K562 (cell line): ENCODE results near the gene TBL1XR1. TPM values are rescaled to one million over a fixed set of nuclear protein-coding genes. Genes with fewer than 3 reads are reported as not detected.

Experiments used
- ATAC-seq: fragments of 200-7000 bp; cut with Tn5 transposase; 3 replicates; pipeline ENCODE4 v1.9.1; 2020; ENCODE audit warnings: moderate library complexity
- BruUV-seq: library from RNA; stranded (reverse); fragments of 400-500 nt; replicated peaks from 2 replicates; lab custom pipeline; 2021; lab: Mats Ljungman, UMichigan
- CTCF ChIA-PET: fragments of 300-600 bp; formaldehyde crosslinking; extraction: SDS; loops from one replicate; lab custom pipeline; 2021; ENCODE audit warnings: low intra/inter-chr PET ratio; lab: Yijun Ruan, JAX
- POLR2A ChIA-PET: fragments of 300-600, 350-650 bp; sonication (Branson Sonifier 250); formaldehyde crosslinking; extraction: SDS; loops from one replicate; lab custom pipeline; 2021; ENCODE audit warnings: antibody characterized with exemption, inconsistent platforms; lab: Yijun Ruan, JAX
- DNase-seq, 4 experiments: peaks; one replicate each; pipeline versions ENCODE4 v3.0.0 to v3.0.0-alpha.2; 2011 to 2018; ENCODE audit warnings: low spot score in 3 of 4, mixed read lengths in 3 of 4; ENCODE audit errors: extremely low read depth in 1 of 4
- FAIRE-seq: peaks from 2 replicates; lab custom pipeline; 2011; peaks lifted over from hg19 to GRCh38; lab: Jason Lieb, UNC
- H2AFZ ChIP-seq: 2 replicates; pipeline ENCODE4 v1.6.0; 2011; ENCODE audit warnings: low read depth, low read length, control low read depth, inconsistent platforms
- H3K27ac ChIP-seq: fragments of 200-600 bp; 3 replicates; pipeline ENCODE4 v1.8.0; 2011; ENCODE audit warnings: low read depth, mild to moderate bottlenecking, control low read depth, inconsistent platforms, low read length, moderate library complexity, mixed read lengths; ENCODE audit errors: extremely low read depth
- H3K27me3 ChIP-seq, 2 experiments: fragments of 300-600 bp in 1 of 2; 2 replicates in 1 of 2; 3 replicates in 1 of 2; pipeline versions ENCODE4 v1.6.0 to v1.8.0; 2011; ENCODE audit warnings: inconsistent platforms in 2 of 2, low read length in 2 of 2, mild to moderate bottlenecking in 1 of 2, mixed read lengths in 1 of 2, moderate library complexity in 1 of 2; ENCODE audit not compliant: control insufficient read depth in 2 of 2, insufficient read depth in 2 of 2
- H3K36me3 ChIP-seq: fragments of 300-600 bp; 3 replicates; pipeline ENCODE4 v1.8.0; 2011; ENCODE audit warnings: mild to moderate bottlenecking, low read length, inconsistent platforms; ENCODE audit not compliant: control insufficient read depth, insufficient read depth
- H3K4me1 ChIP-seq, 2 experiments: fragments of 200-600 bp in 1 of 2; replicated peaks in 1 of 2; 2 replicates in 1 of 2; 3 replicates in 1 of 2; pipeline versions ENCODE4 v1.5.1 to v1.8.0; 2011; ENCODE audit warnings: inconsistent platforms in 2 of 2, low read length in 2 of 2, mild to moderate bottlenecking in 1 of 2, mixed read lengths in 1 of 2, moderate library complexity in 1 of 2; ENCODE audit not compliant: control insufficient read depth in 2 of 2, insufficient read depth in 2 of 2
- H3K4me2 ChIP-seq: 2 replicates; pipeline ENCODE4 v1.6.1; 2011; ENCODE audit warnings: low read length, control low read depth, inconsistent platforms, mixed read lengths; ENCODE audit not compliant: insufficient read depth
- H3K4me3 ChIP-seq: fragments of 200-600 bp; sonication (generic), shearing (Covaris generic); 2 replicates; pipeline ENCODE4 v1.5.1; 2016; ENCODE audit warnings: control low read depth, inconsistent platforms
- H3K79me2 ChIP-seq: fragments of 200-600 bp; 3 replicates; pipeline ENCODE4 v1.8.0; 2011; ENCODE audit warnings: low read length, inconsistent platforms; ENCODE audit not compliant: control insufficient read depth, insufficient read depth
- H3K9ac ChIP-seq, 2 experiments: 2 replicates each; pipeline versions ENCODE4 v1.6.0 to v1.6.1; 2011; ENCODE audit warnings: low read depth in 2 of 2, low read length in 2 of 2, control low read depth in 1 of 2, inconsistent platforms in 1 of 2, mild to moderate bottlenecking in 1 of 2, mixed read lengths in 1 of 2; ENCODE audit not compliant: insufficient read depth in 1 of 2
- H3K9me1 ChIP-seq: one replicate; pipeline ENCODE4 v1.6.0; 2011; ENCODE audit warnings: inconsistent platforms, mild to moderate bottlenecking, low read length, moderate library complexity; ENCODE audit not compliant: control insufficient read depth, insufficient read depth
- H3K9me3 ChIP-seq: replicated peaks from 2 replicates; pipeline ENCODE4 v1.5.1; 2011; ENCODE audit warnings: low read depth, low read length, inconsistent platforms; ENCODE audit not compliant: control insufficient read depth, insufficient read depth
- H4K20me1 ChIP-seq: replicated peaks from 2 replicates; pipeline ENCODE4 v1.6.1; 2011; ENCODE audit warnings: low read length, inconsistent platforms, mixed read lengths; ENCODE audit not compliant: control insufficient read depth, insufficient read depth
- ARID1B ChIP-seq: fragments of 450-650 bp; IDR thresholded peaks from 2 replicates; pipeline ENCODE4 v1.6.1; 2016; ENCODE audit warnings: antibody characterized with exemption, mild to moderate bottlenecking, inconsistent platforms
- ETV1 ChIP-seq: fragments of 450-650 bp; conservative IDR thresholded peaks from 2 replicates; pipeline ENCODE4 v1.6.1; 2016; ENCODE audit warnings: missing genetic modification characterization, control low read depth, low read depth, missing compliant biosample characterization
- GTF2E2 ChIP-seq: fragments of 200-800 bp; sonication (Bioruptor generic); IDR thresholded peaks from 2 replicates; pipeline ENCODE4 v1.6.1; 2016; ENCODE audit warnings: missing genetic modification characterization, missing compliant biosample characterization
- HIVEP1 ChIP-seq: fragments of 250-450 bp; sonication (Bioruptor Pico); IDR thresholded peaks from 2 replicates; pipeline ENCODE4 v1.4.0; 2020; ENCODE audit warnings: mild to moderate bottlenecking
- NBN ChIP-seq: fragments of 450-650 bp; IDR thresholded peaks from 2 replicates; pipeline ENCODE4 v1.6.1; 2016; ENCODE audit warnings: low read depth, mild to moderate bottlenecking
- PKNOX1 ChIP-seq: fragments of 450-650 bp; IDR thresholded peaks from 2 replicates; pipeline ENCODE4 v1.6.1; 2016
- RFX5 ChIP-seq: IDR thresholded peaks from 2 replicates; pipeline ENCODE4 v1.6.1; 2011; ENCODE audit warnings: low read depth, mild to moderate bottlenecking, improper control_type of control experiment, low read length
- RNF2 ChIP-seq: sonication (generic); IDR thresholded peaks from 2 replicates; pipeline ENCODE4 v1.6.1; 2016
- SFPQ ChIP-seq: fragments of 200-400 bp; formaldehyde crosslinking; IDR thresholded peaks from 2 replicates; pipeline ENCODE4 v1.6.1; 2017; ENCODE audit warnings: mild to moderate bottlenecking, low read depth, low read length, moderate library complexity
- SMAD4 ChIP-seq: fragments of 250-450 bp; sonication (Bioruptor Pico); conservative IDR thresholded peaks from 2 replicates; pipeline ENCODE4 v1.8.0; 2021; ENCODE audit warnings: inconsistent platforms, mild to moderate bottlenecking, moderate library complexity
- SP2 ChIP-seq: IDR thresholded peaks from 2 replicates; pipeline ENCODE4 v1.6.1; 2011; ENCODE audit warnings: mild to moderate bottlenecking, low read depth, low read length, moderate library complexity; ENCODE audit not compliant: poor library complexity, severe bottlenecking; ENCODE audit errors: extremely low read depth
- TGIF2 ChIP-seq: sonication (generic); formaldehyde crosslinking; IDR thresholded peaks from 2 replicates; pipeline ENCODE4 v1.8.1; 2022; ENCODE audit warnings: mild to moderate bottlenecking, missing genetic modification reagents, moderate library complexity
- WHSC1 ChIP-seq: IDR thresholded peaks from one replicate; pipeline ENCODE4 v1.6.1; 2012; ENCODE audit warnings: low read length, control low read depth, inconsistent platforms
- ZFX ChIP-seq: sonication (generic); formaldehyde crosslinking; IDR thresholded peaks from 2 replicates; pipeline ENCODE4 v1.8.0; 2022; ENCODE audit warnings: mild to moderate bottlenecking, missing genetic modification reagents, moderate library complexity
- ZMIZ1 ChIP-seq, 2 experiments: fragments of 150-350 bp in 1 of 2; IDR thresholded peaks; 2 replicates each; pipeline ENCODE4 v1.6.1; 2012 to 2016; ENCODE audit warnings: low read depth in 2 of 2, low read length in 2 of 2, mild to moderate bottlenecking in 1 of 2, moderate library complexity in 1 of 2
- ZNF408 ChIP-seq: fragments of 250-450 bp; sonication (Bioruptor Pico); IDR thresholded peaks from 2 replicates; pipeline ENCODE4 v1.4.0; 2020; ENCODE audit warnings: low read depth, mild to moderate bottlenecking, moderate library complexity
- WGBS: fragments of 100-300 bp; shearing (Covaris generic); methylation state at CpG from one replicate; pipeline ENCODE4 v1.1.6; 2016; ENCODE audit warnings: low coverage, mixed read lengths; ENCODE audit not compliant: insufficient coverage; ENCODE audit errors: missing lambda C conversion rate; 5-methylcytosine and 5-hydroxymethylcytosine counted together
- in situ Hi-C: fragments of 300-500 bp; cut with MboI; formaldehyde crosslinking; loops from 4 replicates; pipeline ENCODE4 v1.15.0; 2018; ENCODE audit warnings: inconsistent platforms, mixed read lengths
- intact Hi-C: fragments of 100-400 bp; cut with micrococcal nuclease; formaldehyde crosslinking; loops from 2 replicates; pipeline ENCODE4 v1.14.2; 2022
- polyA plus RNA-seq, 8 experiments: library from polyadenylated mRNA; depleted of rRNA in 4 of 8; stranded (reverse) in 5 of 8; unstranded in 3 of 8; fragments of >200 nt; fragmentation: Nextera tagmentation in 2 of 8; fragmentation: Illumina TruSeq in 1 of 8; extraction: Ambion mirVana in 2 of 8; extraction: Trizol in 1 of 8; gene quantifications; 2 replicates each; pipeline versions ENCODE4 v1.2.1 to v1.2.3, GENCODE V29; 2011 to 2014; ENCODE audit warnings: inconsistent platforms in 1 of 8, missing spikeins in 1 of 8
- total RNA-seq, 7 experiments: library from RNA; depleted of rRNA in 6 of 7; stranded (reverse); fragments of >200 nt in 6 of 7; fragmentation: Illumina TruSeq in 2 of 7; extraction: Trizol in 2 of 7; gene quantifications; 2 replicates each; pipeline versions ENCODE4 v1.2.1 to v1.2.3, GENCODE V29; 2011 to 2021; ENCODE audit warnings: low replicate concordance in 1 of 7

TBL1XR1 gene
- total and polyA plus RNA-seq, 9 of the 15 experiments (the other 6 are each of a cell fraction or from before 2014, with no cell fraction given): 19.6 to 171 (median 83.3) TPM

GRCh38 chr3:177045767-177046166 is 151.5 kb downstream of the TBL1XR1 start (continued):
- no peak for TF ChIP-seq SFPQ

- no peaks in the 10 kb centered on the region for H3K27me3 ChIP-seq
- no peak for ATAC-seq
- no peaks in the 10 kb centered on the region; a peak in 1 of 5 replicates for H3K4me1 ChIP-seq
- 0 out of 3 replicates have a peak, but pooled peaks cover 1% of the 10 kb centered on the region for H3K79me2 ChIP-seq
- no peak overlapping the region for H3K9ac ChIP-seq
- POLR2A ChIA-PET: interaction anchor here (0.8 kb wide), 1 partner anchor 10 kb away, joined by 3 read pairs; no protein-coding TSS in a partner anchor
- H3K36me3 ChIP-seq: peaks cover 81% of the 10 kb centered on the region
- intact Hi-C loops (no loop called here), in situ Hi-C loops (no loop called here)
- no peak overlapping the region for H2AFZ ChIP-seq
- 94% methylated on average over 7 of the region's 7 CpGs for WGBS
- H3K9me1 ChIP-seq: no peaks in the 10 kb centered on the region
- no peak overlapping the region for H3K27ac ChIP-seq
- no peak overlapping the region for H3K4me3 ChIP-seq
- no peaks in the 10 kb centered on the region for H4K20me1 ChIP-seq
- no peaks in the 10 kb centered on the region for H3K9me3 ChIP-seq
- CTCF ChIA-PET: no interaction called here
- no TSS peak for BruUV-seq
- DNase-seq: no peak
- no peak overlapping the region for H3K4me2 ChIP-seq
- no peak for FAIRE-seq
- TF ChIP-seq ZNF408 (CRISPR knock-in tag): no peak
- no peak for TF ChIP-seq ETV1 (tag)
- TF ChIP-seq SMAD4 (CRISPR knock-in tag): no peak
- no peak for TF ChIP-seq RNF2
- TF ChIP-seq PKNOX1: no peak
- no peak for TF ChIP-seq ARID1B
- no peak for TF ChIP-seq GTF2E2 (tag)
- no peak for TF ChIP-seq RFX5
- no peak for TF ChIP-seq SP2
- TF ChIP-seq WHSC1: no peak
- no peak for TF ChIP-seq ZMIZ1 (IDR thresholded peaks at IDR 0.05; ENCODE audit: low read depth in 2 of 2, low read length in 2 of 2)
- TF ChIP-seq NBN: no peak
- TF ChIP-seq ZFX (CRISPR knock-in tag): no peak
- TF ChIP-seq TGIF2 (CRISPR knock-in tag): no peak
- TF ChIP-seq HIVEP1 (CRISPR knock-in tag): no peak
These were observed 152.1 kb downstream of the TBL1XR1 start for GRCh38 chr3:177045222-177045621.
